HG03060 (cell line): ENCODE data around the gene SP7.
"Not testable (repeated sequence)": the region's sequence is repeated elsewhere in the genome, so short reads cannot be mapped to it uniquely, and the experiment has no call there.

Source experiments
- ATAC-seq: cut with Tn5 transposase; IDR thresholded peaks from one replicate; pipeline ENCODE4 v1.9.1; 2021; ENCODE audit warnings: low read depth, moderate number of reproducible peaks; ENCODE audit not compliant: unreplicated experiment

SP7 gene

DNA sequence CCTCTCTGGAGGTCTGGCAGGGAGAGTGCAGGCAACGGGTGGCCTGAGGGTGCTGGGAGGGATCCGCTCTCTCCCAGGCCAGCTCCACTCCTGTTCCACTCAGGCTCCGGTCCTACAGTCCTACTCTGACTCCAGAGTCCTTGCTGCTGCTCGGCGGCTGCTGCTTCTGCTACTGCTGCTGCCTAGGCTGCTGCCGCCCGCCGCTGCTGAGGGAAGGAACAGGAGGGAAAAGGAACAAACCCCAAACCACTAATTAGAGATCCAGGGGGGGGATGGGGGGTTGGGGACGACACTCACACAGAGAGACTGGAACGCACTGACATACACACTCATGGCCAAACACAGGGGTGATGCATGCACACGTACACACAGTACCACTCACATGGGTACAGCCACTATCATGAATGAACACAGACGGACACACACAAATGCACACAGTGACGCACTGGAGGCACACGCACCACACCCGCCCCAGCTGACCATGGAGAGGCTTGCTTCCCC lies at the start of gene SP7:
SP7 (minus strand) TSS at position 174 of the 501 bp plus-strand sequence. CDS start 708 bp downstream, outside the sequence.
- ATAC-seq: no peak

DNA sequence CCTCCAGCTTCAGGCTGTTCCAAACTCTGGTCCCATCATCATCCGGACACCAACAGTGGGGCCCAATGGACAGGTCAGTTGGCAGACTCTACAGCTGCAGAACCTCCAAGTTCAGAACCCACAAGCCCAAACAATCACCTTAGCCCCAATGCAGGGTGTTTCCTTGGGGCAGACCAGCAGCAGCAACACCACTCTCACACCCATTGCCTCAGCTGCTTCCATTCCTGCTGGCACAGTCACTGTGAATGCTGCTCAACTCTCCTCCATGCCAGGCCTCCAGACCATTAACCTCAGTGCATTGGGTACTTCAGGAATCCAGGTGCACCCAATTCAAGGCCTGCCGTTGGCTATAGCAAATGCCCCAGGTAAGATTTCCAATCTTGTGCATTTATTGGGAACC lies 47.1 kb upstream of the SP7 start:
- ATAC-seq: no peak

DNA sequence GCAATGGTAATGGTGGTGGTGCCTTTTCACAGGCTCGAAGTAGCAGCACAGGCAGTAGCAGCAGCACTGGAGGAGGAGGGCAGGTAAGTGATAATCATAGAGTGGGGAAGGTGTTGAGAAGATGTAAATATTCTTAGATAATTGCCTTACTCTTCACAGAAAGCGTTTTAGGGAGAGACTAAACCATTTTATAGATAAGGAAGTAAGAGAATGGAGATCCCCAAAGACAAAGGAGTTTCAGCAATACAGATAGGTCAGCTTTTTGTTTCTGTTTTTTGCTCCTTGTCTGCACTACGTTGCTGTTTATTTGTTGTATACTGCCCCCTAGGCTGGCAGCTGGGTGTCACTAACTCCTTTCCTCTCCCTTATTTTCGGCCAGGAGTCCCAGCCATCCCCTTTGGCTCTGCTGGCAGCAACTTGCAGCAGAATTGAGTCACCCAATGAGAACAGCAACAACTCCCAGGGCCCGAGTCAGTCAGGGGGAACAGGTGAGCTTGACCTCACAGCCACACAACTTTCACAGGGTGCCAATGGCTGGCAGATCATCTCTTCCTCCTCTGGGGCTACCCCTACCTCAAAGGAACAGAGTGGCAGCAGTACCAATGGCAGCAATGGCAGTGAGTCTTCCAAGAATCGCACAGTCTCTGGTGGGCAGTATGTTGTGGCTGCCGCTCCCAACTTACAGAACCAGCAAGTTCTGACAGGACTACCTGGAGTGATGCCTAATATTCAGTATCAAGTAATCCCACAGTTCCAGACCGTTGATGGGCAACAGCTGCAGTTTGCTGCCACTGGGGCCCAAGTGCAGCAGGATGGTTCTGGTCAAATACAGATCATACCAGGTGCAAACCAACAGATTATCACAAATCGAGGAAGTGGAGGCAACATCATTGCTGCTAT lies 45.8 kb upstream of the SP7 start:
- no peak for ATAC-seq

DNA sequence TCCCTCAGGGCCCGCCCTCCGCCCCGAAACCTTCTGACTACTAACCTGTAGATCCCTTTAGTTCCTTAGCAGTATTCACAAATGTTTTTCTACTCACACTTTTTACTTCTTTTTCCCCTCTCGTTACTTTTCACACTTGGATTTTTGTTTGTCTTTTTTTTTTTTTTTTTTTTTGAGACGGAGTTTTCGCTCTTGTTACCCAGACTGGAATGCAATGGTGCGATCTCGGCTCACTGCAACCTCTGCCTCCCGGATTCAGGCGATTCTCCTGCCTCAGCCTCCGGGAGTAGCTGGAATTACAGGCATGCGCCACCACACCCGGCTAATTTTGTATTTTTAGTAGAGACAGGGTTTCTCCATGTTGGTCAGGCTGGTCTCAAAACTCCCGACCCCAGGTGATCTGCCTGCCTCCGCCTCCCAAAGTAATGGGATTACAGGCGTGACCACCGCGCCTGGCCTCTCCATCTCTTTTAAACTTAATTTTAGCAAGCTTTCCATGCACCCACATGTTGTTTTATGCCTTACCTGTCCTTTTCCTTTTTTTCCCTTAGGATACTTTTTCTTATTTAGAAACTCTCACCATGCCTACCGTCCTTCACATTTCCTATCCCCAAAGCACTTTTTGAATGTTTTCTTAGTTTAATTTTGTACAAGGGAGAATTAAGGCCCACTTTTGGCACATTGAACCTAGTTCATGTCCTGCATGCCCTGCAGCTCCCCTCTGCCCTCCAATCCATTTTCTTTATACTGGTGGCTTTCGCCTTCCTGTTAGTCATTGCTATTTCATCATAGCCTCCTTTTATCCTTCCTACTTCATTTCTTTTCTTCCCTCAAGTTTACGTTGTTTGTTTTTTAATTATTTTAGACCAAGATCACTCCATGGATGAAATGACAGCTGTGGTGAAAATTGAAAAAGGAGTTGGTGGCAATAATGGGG lies 44.9 kb upstream of the SP7 start:
- ATAC-seq: no peak

DNA sequence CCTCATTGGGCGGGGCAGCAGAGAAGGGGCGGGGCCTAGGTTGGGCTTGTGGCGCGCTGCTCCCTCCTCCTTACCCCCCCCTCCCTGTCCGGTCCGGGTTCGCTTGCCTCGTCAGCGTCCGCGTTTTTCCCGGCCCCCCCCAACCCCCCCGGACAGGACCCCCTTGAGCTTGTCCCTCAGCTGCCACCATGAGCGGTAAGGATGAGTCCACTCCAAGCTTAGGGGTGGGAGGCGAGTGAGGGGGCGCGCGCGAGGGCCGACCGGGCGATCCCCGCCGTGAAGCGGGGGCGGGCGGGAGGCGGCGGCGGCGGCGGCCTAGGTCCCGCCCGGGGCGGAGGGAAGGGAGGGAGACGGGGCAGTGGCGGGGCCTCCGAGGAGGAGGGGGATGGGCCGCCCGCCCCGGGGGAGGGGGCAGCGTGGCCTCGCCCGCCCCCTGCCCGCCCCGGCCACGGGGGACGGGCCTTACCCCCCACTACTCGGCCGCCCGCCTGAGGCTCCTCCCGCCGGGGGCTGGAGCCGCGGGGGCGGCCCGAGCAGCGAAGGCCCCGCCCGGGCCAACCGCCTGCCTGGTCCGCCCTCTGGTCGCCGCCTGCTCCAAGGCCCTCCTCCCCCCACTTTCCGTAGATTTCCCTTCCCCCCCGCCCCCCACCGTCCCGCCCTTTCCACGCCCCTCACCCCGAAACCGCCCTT lies 44.1 kb upstream of the SP7 start, which contains the start of gene SP1:
SP1 (plus strand) TSS at position 73 of the 690 bp plus-strand sequence; CDS start at position 189, 116 bp downstream.
- no peak for ATAC-seq

DNA sequence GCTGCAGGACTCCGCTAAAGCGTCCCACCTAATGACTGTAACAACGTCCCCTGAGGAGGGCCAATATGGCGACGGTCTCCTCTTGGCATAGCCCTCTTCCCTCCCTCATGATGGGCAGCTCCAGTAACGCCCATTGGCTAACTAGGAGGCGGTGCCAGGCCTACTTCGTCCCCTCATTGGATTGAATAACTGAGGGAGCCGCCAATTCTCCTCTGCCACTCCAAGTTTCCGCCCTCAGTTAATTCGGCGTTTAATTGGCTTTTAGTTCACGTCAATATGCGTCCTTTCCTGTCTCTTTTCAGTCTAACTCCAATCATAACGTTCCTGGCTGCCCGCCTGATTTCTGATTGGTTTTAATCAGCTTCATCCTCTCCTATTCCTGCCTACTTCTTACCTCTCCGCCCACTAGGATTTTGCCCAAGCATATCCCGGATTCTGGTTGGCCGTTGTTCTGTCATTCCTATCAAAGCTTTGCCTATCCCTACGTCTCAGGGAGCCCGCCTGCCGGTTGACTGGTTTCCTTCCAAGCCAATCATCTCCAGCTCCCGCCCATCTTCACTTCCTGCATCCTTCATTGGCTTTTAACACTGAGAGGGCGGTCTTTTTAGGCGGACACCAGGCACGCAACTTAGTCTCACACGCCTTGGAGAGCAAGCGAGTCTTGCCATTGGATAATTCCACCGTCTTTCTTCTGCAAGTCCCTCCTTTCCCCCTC lies 43.4 kb upstream of the SP7 start:
- ATAC-seq: peak; percentile 78

DNA sequence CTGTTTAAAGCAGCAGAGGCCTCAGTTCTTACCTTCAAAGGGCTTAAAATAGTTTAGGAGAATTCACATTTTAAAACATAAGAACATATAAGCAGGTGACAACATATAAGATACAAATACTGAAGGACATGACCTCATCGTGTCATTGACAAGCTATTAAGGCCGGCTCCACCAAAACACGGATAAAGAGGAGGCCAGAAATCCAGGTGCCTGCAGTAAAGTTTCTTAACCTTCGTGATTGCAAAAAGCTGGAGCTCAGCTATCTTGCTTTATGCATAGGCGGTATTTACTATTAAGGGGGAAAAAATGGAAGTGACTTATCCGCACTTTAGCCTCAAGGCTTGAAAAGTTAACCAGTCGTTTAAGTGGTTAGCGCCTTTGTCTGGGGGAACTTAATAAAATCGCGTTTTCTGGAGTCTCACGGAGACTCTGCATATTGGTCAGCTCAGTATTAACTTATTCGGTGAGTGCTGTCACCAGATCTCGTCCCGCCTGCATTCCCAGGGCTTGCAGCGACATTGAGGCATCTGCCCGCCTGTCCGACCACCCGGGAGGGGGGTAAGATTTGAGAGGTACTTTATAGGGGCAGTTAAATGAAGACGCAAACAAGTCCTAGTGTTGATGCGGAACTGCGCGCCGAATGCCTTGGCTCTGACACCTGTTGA lies 42.7 kb upstream of the SP7 start:
- ATAC-seq: no peak

DNA sequence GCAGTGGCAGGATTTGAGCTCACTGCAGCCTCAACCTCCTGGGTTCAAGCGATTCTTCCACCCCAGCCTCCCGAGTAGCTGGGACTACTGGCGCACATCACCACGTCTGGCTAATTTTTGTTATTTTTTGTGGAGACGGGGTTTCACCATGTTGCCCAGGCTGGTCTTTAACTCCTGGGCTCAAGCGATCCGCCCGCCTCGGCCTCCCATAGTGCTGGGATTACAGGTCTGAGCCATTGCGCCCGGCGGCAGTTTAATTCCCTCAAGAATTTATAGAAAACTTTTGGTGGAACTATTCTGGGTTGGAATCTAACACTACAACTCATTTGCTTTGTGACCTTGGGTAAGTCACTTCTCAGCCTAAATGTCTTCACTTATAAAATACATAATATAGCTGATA lies 42.1 kb upstream of the SP7 start:
- ATAC-seq: no peak

DNA sequence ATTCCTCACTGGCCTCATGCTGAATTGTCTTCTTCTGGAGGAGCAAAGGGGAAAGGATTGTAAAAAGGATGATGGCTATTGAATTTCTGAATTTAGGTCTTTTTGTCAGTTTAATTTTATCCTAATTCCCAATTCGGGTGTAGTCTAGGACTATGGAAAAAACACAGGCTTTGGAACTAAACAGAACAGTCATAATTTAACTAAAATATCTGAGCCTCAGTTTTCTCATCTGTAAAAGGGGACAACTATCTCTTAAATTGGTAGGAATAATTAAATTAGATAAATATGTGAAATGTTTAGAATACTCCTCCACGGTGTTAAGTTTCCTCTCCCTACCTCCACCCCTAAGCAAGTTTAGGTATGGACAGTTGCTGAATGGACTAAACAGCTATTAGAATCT lies 40.6 kb upstream of the SP7 start:
- ATAC-seq: no peak

DNA sequence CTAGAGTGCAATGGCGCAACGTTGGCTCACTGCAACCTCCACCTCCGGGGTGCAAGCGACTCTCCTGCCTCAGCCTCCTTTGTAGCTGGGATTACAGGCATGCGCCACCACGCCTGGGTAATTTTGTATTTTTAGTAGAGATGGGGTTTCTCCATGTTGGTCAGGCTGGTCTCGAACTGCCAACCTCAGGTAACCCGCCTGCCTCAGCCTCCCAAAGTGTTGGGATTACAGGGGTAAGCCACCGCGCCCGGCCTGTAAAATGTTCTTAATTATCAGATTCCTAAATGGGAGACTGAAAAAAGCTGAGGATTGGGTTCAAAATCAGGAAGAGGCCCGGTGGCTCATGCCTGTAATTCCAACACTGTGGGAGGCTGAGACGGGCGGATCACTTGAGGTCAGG lies 38.1 kb upstream of the SP7 start:
- not testable (repeated sequence) for ATAC-seq

DNA sequence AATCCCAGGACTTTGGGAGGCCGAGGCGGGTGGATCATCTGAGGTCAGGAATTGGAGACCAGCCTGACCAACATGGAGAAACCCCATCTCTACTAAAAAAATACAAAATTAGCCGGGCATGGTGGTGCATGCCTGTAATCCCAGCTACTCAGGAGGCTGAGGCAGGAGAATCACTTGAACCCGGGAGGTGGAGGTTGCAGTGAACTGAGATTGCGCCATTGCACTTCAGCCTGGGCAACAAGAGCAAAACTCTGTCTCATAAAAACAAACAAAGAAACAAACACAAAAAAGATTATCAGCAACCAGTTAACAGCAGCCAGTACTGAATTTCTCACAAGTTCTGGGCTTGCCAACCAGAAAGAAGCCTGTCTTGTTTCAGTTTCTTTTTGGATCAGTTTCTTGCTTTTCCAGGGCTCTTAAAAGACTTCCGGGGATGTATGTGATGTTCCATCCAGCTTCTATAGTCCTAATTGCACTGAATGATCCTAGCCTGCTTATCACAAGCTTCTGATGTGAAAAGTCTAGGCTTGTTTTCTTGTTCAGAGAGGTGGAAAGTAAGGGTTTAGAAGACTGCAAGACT lies 37.5 kb upstream of the SP7 start:
- ATAC-seq: not testable (repeated sequence)

DNA sequence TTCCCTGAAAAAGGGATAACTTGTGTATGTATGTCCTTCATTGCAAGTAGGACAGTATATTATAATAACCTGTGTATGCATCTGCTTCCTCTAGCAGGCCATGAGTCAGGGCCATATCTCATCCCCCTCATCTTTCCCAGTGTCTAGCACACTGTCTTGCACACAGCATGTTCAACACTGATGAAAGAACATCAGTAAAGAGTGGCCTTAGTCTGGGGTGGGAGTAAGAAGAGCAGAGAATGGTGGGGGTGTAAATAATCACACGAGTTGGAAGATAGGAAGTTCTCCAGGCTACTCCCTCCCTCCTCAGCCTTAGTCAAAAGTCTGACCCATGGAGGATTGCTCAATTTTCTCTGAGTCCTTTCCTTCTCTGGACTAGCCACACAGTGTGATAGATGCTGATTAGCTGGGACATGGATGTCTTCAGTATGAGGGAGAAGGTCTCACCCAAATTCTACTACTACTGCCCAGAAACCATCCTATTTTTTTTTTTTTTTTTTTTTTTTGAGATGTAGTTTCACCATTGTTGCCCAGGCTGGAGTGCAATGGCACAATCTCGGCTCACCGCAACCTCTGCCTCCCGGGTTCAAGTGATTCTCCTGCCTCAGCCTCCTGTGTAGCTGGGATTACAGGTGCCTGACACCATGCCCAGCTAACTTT lies 29.2 kb upstream of the SP7 start:
- no peak for ATAC-seq

DNA sequence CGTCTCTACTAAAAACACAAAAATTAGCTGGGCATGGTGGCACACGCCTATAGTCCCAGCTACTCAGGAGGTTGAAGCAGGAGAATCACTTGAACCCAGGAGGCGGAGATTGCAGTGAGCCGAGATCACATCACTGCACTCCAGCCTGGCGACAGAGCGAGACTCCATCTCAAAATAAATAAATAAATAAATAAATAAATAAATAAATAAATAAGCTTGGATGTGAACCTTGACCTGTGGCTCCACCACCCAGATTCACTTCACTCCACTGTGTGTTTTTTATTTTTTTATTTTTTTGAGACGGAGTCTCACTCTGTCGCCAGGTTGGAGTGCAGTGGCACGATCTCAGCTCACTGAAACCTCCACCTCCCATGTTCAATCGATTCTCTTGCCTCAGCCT lies 25.5 kb upstream of the SP7 start:
- not testable (repeated sequence) for ATAC-seq

DNA sequence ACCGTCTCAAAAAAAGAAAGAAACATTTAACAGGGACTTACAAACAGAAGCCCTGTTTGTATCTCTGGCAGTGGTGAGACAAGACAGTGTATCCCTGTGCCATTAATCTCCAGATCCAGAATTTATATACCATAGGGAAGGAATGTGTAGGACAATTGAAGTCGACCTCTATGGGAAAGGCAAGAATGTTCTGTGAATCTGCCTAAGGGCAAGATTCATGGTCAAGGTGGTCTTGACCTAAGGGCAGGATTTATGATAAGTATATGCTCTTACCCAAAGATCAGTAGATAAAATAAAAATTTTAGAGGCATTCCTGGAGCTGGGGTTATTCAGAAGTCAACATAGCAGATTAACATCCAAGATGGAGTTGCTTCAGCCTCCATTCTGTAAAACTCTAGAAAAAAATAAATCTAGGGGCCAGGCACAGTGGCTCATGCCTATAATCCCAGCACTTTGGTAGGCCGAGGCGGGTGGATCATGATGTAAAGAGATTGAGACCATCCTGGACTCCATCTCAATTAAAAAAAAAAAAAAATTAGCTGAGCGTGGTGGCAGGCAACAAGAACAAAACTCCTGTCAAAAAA lies 22.8 kb upstream of the SP7 start:
- no peak for ATAC-seq

DNA sequence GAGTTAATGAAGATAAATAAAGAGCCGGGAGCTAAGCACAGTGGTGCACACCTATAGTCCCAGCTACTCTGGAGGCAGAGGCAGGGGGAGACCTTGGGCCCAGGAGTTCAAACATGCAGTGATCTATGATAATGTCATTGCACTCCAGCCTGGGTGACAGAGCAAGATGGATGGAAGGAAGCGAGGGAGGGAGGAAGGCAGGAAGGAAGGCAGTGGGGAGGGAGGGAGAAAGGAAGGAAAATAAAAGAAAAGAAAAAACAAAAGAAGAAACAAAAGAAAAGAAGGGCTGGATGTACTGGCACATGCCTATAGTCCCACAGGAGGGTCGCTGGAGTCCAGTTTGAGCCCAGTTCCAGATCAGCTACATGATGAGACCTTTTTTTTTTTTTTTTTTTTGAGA lies 19.0 kb upstream of the SP7 start:
- no peak for ATAC-seq

DNA sequence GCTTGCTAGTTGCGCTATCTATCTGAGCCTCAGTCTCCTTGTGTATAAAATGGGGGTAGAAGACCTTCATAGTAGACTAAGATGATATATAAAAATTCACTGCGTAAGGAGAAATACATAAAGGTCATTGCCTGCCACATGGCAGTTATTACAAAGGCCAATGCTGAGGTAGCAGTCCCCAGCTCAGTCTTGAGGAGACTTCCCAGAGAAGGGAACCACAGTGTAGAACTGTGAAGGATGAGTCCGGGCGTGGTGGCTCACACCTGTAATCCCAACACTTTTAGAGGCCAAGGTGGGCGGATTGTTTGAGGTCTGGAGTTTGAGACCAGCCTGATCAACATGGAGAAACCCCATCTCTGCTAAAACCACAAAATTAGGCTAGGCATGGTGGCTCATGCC lies 17.1 kb upstream of the SP7 start:
- no peak for ATAC-seq

DNA sequence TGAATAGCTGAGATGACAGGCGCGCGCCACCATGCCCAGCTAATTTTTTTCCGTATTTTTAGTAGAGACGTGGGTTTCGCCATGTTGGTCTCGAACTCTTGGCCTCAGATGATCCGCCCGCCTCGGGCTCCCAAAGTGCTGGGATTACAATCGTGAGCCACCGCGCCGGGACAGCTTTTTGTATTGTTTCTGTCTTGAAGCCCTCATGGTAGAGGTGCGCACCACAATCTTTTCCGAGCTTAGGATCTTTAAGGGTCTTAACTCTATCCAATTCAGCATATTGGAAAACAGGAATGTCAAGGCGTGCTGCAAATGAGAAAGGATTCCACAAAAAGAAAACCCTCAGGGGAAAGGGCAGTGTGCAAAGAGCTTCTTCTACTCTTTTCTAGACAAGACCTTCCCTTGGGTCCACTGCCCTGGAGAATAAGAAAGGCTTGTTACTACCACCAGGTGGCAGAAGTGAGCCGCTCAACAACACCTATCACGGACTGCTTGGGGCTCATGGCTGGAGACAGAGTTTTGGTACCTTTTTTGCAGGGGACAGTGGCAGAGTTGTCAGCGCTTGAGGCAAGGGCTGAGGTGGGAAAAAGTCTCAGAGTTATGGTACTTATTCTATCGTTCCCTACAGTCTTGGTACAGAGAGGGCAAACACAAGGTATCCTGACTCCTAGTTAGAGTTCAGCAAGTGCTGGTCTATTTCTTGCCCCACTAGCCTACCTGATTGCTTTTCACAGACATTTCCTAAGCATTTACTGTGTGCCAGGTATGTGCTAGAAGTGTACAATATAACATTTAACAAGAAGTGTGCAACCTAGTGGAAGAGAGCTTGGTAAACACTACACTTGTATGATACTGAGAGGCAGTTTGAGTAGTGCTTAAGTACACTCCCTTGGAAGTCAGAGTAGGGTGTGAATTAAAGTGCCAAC lies 16.4 kb upstream of the SP7 start:
- peak; percentile 67 for ATAC-seq
